K562 (cell line): ENCODE results near the gene DIPK1B. TPM values are rescaled to one million over a fixed set of nuclear protein-coding genes. Genes with fewer than 3 reads are reported as not detected.

Source experiments
- CC2D1A ChIP-seq: fragments of 450-650 bp; IDR thresholded peaks from 2 replicates; pipeline ENCODE4 v1.6.1; 2017; ENCODE audit warnings: mild to moderate bottlenecking
- DMBX1 ChIP-seq: fragments of 250-450 bp; sonication (Bioruptor Pico); IDR thresholded peaks from 2 replicates; pipeline ENCODE4 v1.8.0; 2022; ENCODE audit warnings: inconsistent platforms, mild to moderate bottlenecking, moderate library complexity, borderline replicate concordance
- ELF4 ChIP-seq: fragments of 450-650 bp; formaldehyde crosslinking; IDR thresholded peaks from 2 replicates; pipeline ENCODE4 v1.4.0; 2022; ENCODE audit warnings: missing genetic modification characterization
- GTF2A2 ChIP-seq: IDR thresholded peaks from 2 replicates; pipeline ENCODE4 v1.6.1; 2016; ENCODE audit warnings: mild to moderate bottlenecking, missing genetic modification characterization, missing compliant biosample characterization
- IRF9 ChIP-seq: fragments of 450-650 bp; IDR thresholded peaks from 2 replicates; pipeline ENCODE4 v1.6.1; 2016; ENCODE audit warnings: missing biosample characterization, missing genetic modification characterization
- MTA1 ChIP-seq: fragments of 450-650 bp; IDR thresholded peaks from 2 replicates; pipeline ENCODE4 v1.6.1; 2017; ENCODE audit warnings: borderline replicate concordance
- NRF1 ChIP-seq, 2 experiments: fragments of 450-650 bp; IDR thresholded peaks in 1 of 2; conservative IDR thresholded peaks in 1 of 2; 2 replicates each; pipeline ENCODE4 v1.6.1; 2014; ENCODE audit warnings: mild to moderate bottlenecking in 2 of 2
- POU5F1 ChIP-seq: fragments of 150-350 bp; IDR thresholded peaks from 2 replicates; pipeline ENCODE4 v1.6.1; 2014; ENCODE audit warnings: borderline replicate concordance, low read length, low read depth, mild to moderate bottlenecking; ENCODE audit not compliant: partially characterized antibody
- SLC30A9 ChIP-seq: fragments of 250-450 bp; sonication (Bioruptor Pico); IDR thresholded peaks from 2 replicates; pipeline ENCODE4 v1.8.0; 2022; ENCODE audit warnings: mild to moderate bottlenecking, moderate library complexity
- SMAD1 ChIP-seq: fragments of 150-350 bp; IDR thresholded peaks from 2 replicates; pipeline ENCODE4 v1.6.1; 2014; ENCODE audit warnings: low read length, low read depth; ENCODE audit not compliant: partially characterized antibody
- TCFL5 ChIP-seq: fragments of 250-450 bp; sonication (Bioruptor Pico); conservative IDR thresholded peaks from 2 replicates; pipeline ENCODE4 v1.6.1; 2021; ENCODE audit warnings: mild to moderate bottlenecking, moderate library complexity, matching md5 sums
- TEAD4 ChIP-seq, 2 experiments: sonication (generic) in 1 of 2; formaldehyde crosslinking in 1 of 2; IDR thresholded peaks; 2 replicates each; pipeline versions ENCODE4 v1.6.1 to v1.8.0; 2012 to 2022; ENCODE audit warnings: borderline replicate concordance in 1 of 2, inconsistent platforms in 1 of 2, low read length in 1 of 2, mild to moderate bottlenecking in 1 of 2, missing genetic modification reagents in 1 of 2
- YBX1 ChIP-seq: fragments of 450-650 bp; IDR thresholded peaks from 2 replicates; pipeline ENCODE4 v1.7.1; 2016; ENCODE audit warnings: mild to moderate bottlenecking
- ZC3H11A ChIP-seq: IDR thresholded peaks from 2 replicates; pipeline ENCODE4 v1.6.1; 2012; ENCODE audit warnings: low read depth, low read length, improper control_type of control experiment
- polyA plus RNA-seq, 8 experiments: library from polyadenylated mRNA; depleted of rRNA in 4 of 8; stranded (reverse) in 5 of 8; unstranded in 3 of 8; fragments of >200 nt; fragmentation: Nextera tagmentation in 2 of 8; fragmentation: Illumina TruSeq in 1 of 8; extraction: Ambion mirVana in 2 of 8; extraction: Trizol in 1 of 8; gene quantifications; 2 replicates each; pipeline versions ENCODE4 v1.2.1 to v1.2.3, GENCODE V29; 2011 to 2014; ENCODE audit warnings: inconsistent platforms in 1 of 8, missing spikeins in 1 of 8
- total RNA-seq, 7 experiments: library from RNA; depleted of rRNA in 6 of 7; stranded (reverse); fragments of >200 nt in 6 of 7; fragmentation: Illumina TruSeq in 2 of 7; extraction: Trizol in 2 of 7; gene quantifications; 2 replicates each; pipeline versions ENCODE4 v1.2.1 to v1.2.3, GENCODE V29; 2011 to 2021; ENCODE audit warnings: low replicate concordance in 1 of 7
- TF ChIP-seq, protein P1 (sequence below): sonication (generic); formaldehyde crosslinking; IDR thresholded peaks from 2 replicates; pipeline ENCODE4 v1.8.0; 2022; ENCODE audit warnings: mild to moderate bottlenecking, missing genetic modification reagents
- TF ChIP-seq, protein P2 (sequence below), 2 experiments: fragments of 450-650 bp; IDR thresholded peaks; 2 replicates each; pipeline ENCODE4 v1.6.1; 2018; ENCODE audit warnings: mild to moderate bottlenecking in 2 of 2, low read depth in 1 of 2; ENCODE audit not compliant: partially characterized antibody in 2 of 2

Gene DIPK1B
- total and polyA plus RNA-seq, 9 of the 15 experiments (the other 6 are each of a cell fraction or from before 2014, with no cell fraction given), result 0.08 to 22.3 (median 5.9) TPM

GRCh38 chr9:136662656-136663581 is 49.5 kb upstream of the DIPK1B start, which contains the start of gene EGFL7 (continued):
- TF ChIP-seq SMAD1, result peak; percentile 92
- TF ChIP-seq SLC30A9 (CRISPR knock-in tag), result no peak
- peak; percentile 78 for TF ChIP-seq TEAD4 (IDR thresholded peaks at IDR 0.05; ENCODE audit: low read length)
- TF ChIP-seq TEAD4 (CRISPR knock-in tag; IDR thresholded peaks at IDR 0.05; ENCODE audit: borderline replicate concordance), result no peak
- TF ChIP-seq ZC3H11A, result no peak
- TF ChIP-seq CC2D1A, result peak; percentile 74; the same call in 1 of the 2 replicates
- TF ChIP-seq, protein P1, sequence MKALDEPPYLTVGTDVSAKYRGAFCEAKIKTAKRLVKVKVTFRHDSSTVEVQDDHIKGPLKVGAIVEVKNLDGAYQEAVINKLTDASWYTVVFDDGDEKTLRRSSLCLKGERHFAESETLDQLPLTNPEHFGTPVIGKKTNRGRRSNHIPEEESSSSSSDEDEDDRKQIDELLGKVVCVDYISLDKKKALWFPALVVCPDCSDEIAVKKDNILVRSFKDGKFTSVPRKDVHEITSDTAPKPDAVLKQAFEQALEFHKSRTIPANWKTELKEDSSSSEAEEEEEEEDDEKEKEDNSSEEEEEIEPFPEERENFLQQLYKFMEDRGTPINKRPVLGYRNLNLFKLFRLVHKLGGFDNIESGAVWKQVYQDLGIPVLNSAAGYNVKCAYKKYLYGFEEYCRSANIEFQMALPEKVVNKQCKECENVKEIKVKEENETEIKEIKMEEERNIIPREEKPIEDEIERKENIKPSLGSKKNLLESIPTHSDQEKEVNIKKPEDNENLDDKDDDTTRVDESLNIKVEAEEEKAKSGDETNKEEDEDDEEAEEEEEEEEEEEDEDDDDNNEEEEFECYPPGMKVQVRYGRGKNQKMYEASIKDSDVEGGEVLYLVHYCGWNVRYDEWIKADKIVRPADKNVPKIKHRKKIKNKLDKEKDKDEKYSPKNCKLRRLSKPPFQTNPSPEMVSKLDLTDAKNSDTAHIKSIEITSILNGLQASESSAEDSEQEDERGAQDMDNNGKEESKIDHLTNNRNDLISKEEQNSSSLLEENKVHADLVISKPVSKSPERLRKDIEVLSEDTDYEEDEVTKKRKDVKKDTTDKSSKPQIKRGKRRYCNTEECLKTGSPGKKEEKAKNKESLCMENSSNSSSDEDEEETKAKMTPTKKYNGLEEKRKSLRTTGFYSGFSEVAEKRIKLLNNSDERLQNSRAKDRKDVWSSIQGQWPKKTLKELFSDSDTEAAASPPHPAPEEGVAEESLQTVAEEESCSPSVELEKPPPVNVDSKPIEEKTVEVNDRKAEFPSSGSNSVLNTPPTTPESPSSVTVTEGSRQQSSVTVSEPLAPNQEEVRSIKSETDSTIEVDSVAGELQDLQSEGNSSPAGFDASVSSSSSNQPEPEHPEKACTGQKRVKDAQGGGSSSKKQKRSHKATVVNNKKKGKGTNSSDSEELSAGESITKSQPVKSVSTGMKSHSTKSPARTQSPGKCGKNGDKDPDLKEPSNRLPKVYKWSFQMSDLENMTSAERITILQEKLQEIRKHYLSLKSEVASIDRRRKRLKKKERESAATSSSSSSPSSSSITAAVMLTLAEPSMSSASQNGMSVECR (CRISPR knock-in tag), result peak; percentile 68; the same call in 1 of the 2 replicates
- TF ChIP-seq NRF1 (conservative IDR thresholded peaks at IDR 0.05 in 1 of 2, IDR thresholded peaks at IDR 0.05 in 1 of 2), result no peak; a peak in 1 of 4 replicates
- no peak for TF ChIP-seq ELF4 (CRISPR knock-in tag)
- TF ChIP-seq GTF2A2 (tag), result peak; percentile 68; the same call in 1 of the 2 replicates
- TF ChIP-seq MTA1, result no peak
- TF ChIP-seq YBX1, result no peak
- no peak for TF ChIP-seq TCFL5 (CRISPR knock-in tag)
- TF ChIP-seq POU5F1, result no peak
- TF ChIP-seq, protein P2, sequence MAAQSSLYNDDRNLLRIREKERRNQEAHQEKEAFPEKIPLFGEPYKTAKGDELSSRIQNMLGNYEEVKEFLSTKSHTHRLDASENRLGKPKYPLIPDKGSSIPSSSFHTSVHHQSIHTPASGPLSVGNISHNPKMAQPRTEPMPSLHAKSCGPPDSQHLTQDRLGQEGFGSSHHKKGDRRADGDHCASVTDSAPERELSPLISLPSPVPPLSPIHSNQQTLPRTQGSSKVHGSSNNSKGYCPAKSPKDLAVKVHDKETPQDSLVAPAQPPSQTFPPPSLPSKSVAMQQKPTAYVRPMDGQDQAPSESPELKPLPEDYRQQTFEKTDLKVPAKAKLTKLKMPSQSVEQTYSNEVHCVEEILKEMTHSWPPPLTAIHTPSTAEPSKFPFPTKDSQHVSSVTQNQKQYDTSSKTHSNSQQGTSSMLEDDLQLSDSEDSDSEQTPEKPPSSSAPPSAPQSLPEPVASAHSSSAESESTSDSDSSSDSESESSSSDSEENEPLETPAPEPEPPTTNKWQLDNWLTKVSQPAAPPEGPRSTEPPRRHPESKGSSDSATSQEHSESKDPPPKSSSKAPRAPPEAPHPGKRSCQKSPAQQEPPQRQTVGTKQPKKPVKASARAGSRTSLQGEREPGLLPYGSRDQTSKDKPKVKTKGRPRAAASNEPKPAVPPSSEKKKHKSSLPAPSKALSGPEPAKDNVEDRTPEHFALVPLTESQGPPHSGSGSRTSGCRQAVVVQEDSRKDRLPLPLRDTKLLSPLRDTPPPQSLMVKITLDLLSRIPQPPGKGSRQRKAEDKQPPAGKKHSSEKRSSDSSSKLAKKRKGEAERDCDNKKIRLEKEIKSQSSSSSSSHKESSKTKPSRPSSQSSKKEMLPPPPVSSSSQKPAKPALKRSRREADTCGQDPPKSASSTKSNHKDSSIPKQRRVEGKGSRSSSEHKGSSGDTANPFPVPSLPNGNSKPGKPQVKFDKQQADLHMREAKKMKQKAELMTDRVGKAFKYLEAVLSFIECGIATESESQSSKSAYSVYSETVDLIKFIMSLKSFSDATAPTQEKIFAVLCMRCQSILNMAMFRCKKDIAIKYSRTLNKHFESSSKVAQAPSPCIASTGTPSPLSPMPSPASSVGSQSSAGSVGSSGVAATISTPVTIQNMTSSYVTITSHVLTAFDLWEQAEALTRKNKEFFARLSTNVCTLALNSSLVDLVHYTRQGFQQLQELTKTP (IDR thresholded peaks at IDR 0.05; ENCODE audit: low read depth in 1 of 2, partially characterized antibody in 2 of 2), result peak in 1 of 2 experiments; percentile 52
- TF ChIP-seq DMBX1, result no peak; the same call in 1 of the 2 replicates
- TF ChIP-seq IRF9 (tag), result no peak
